Stimulated activated CD4-positive, alpha-beta T cell treated with anti-CD3 and anti-CD28 coated beads, Interleukin-2, amount 100 ng/mL, for 48 hours (primary cell): ENCODE measurements around the gene PSEN2.

Source experiments
- DNase-seq, 2 donors: peaks; one replicate each; pipeline ENCODE4 v3.0.0-alpha.2; 2020

The PSEN2 gene

GRCh38 chr1:226865590-226865989 is 4.8 kb upstream of the PSEN2 start:
- DNase-seq: no peak

- DNase-seq: no peak
These were observed 2.9 kb upstream of the PSEN2 start for GRCh38 chr1:226867461-226868054.

GRCh38 chr1:226868726-226869125 is 1.7 kb upstream of the PSEN2 start:
- no peak for DNase-seq

- DNase-seq: no peak
These were observed 403 bp upstream of the PSEN2 start for GRCh38 chr1:226870026-226870400.

GRCh38 chr1:226871636-226872327 is 1.4 kb downstream of the PSEN2 start:
- no peak for DNase-seq

- DNase-seq: no peak
These were observed 2.0 kb downstream of the PSEN2 start for GRCh38 chr1:226872437-226872836.

GRCh38 chr1:226873771-226874578 is 3.6 kb downstream of the PSEN2 start:
- DNase-seq: no peak

GRCh38 chr1:226874579-226875425 is 4.4 kb downstream of the PSEN2 start:
- no peak for DNase-seq

GRCh38 chr1:226875641-226876295 is 5.4 kb downstream of the PSEN2 start:
- no peak for DNase-seq

GRCh38 chr1:226877669-226878068 is 7.3 kb downstream of the PSEN2 start:
- no peak for DNase-seq

GRCh38 chr1:226880372-226881287 is 10.2 kb downstream of the PSEN2 start:
- no peak for DNase-seq

- DNase-seq: no peak
These were observed 11.2 kb downstream of the PSEN2 start for GRCh38 chr1:226881515-226882185.

GRCh38 chr1:226882187-226882586 is 11.8 kb downstream of the PSEN2 start:
- peak in 1 of 2 donors; percentile 18 for DNase-seq

- DNase-seq: peak; percentile 16 to 19
These were observed 12.4 kb downstream of the PSEN2 start for GRCh38 chr1:226882631-226883409.

GRCh38 chr1:226883630-226884029 is 13.2 kb downstream of the PSEN2 start:
- DNase-seq: no peak

GRCh38 chr1:226884116-226884625 is 13.8 kb downstream of the PSEN2 start:
- no peak for DNase-seq

GRCh38 chr1:226884966-226885820 is 14.8 kb downstream of the PSEN2 start:
- DNase-seq: no peak

- no peak for DNase-seq
These were observed 15.9 kb downstream of the PSEN2 start for GRCh38 chr1:226886122-226886901.
